ENCODE measurements around the gene PPP1CB.

PPP1CB gene

DNA sequence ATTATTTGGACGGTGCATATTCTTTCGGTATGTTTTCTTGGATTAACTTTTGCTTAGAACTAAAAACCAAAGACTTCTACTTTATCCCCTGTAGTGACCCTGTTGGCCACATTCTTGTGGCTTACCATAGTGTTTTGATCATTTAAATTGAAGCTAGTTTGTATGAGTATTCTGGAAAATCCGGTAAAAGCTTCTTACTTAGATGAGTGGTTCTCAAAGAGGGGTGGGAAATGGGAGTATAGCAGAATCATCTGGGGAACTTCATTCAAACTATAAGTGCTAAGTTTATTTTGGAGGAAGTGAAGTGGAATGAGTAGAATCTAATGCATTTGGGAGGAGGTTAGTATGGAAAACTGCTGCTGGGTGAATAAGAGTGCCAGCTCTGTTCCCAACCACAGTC lies 3.8 kb downstream of the PPP1CB start:
- H3K4me3 ChIP-seq (ENCODE audit: low read length), result no peak overlapping the region
- H3K36me3 ChIP-seq (ENCODE audit: insufficient read depth, low read length), result peaks cover 18% of the 10 kb centered on the region
- 92% methylated on average over 3 of the region's 3 CpGs for WGBS
- H3K27me3 ChIP-seq (ENCODE audit: insufficient read depth, low read length), result no peaks in the 10 kb centered on the region
- H3K9ac ChIP-seq (ENCODE audit: low read depth, low read length), result no peak overlapping the region
- no peak overlapping the region for H3K27ac ChIP-seq (ENCODE audit: low read depth, low read length)
- H3K9me3 ChIP-seq (ENCODE audit: insufficient read depth, low read depth, low read length), result no peaks in the 10 kb centered on the region
- H3K4me1 ChIP-seq (ENCODE audit: insufficient read depth, low read length), result peaks cover 30% of the 10 kb centered on the region

DNA sequence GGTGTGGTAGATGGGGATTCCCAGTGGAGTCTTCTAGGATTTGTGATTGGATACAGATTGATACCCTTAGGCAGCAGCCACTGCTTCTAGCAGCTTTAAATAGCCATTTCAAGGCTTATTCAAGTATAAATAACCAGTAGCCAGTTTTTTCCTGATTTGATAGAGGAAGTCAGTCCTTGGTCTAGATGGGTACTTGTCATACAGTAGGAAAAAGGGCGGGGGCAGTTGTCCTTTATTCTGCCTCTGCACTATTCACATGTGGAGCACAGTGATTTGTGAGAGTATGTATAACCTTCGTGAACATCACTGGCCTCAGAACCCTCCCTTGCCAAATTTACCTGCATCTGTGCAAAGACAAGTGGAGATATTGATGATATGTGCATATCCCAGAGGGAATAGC lies 6.8 kb downstream of the PPP1CB start:
- peaks cover 23% of the 10 kb centered on the region for H3K4me1 ChIP-seq (ENCODE audit: insufficient read depth, low read length)
- H3K4me3 ChIP-seq (ENCODE audit: low read length), result no peak overlapping the region
- no peaks in the 10 kb centered on the region for H3K27me3 ChIP-seq (ENCODE audit: insufficient read depth, low read length)
- no peak overlapping the region for H3K27ac ChIP-seq (ENCODE audit: low read depth, low read length)
- no peak overlapping the region for H3K9ac ChIP-seq (ENCODE audit: low read depth, low read length)
- H3K36me3 ChIP-seq (ENCODE audit: insufficient read depth, low read length), result peaks cover 27% of the 10 kb centered on the region
- 92% methylated on average over 2 of the region's 2 CpGs for WGBS
- no peaks in the 10 kb centered on the region for H3K9me3 ChIP-seq (ENCODE audit: insufficient read depth, low read depth, low read length)

DNA sequence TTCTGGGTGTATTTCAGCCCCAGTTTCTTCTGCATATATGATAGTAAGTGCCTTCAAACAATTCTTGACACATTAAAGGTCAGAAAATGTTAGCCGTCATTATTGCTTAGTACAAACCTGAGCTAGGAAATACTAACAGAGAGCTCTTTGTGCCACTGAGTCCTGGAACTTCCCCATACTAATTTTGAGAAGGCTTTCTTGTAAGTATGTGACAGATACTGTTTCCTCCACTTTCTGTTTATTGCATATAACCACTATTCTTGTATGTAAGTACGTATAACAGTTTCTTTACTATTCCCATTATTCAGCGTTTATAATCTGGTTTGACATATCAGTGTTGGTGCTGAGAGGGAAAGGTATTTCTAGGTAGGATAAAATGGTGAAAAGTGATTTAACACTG lies 9.8 kb downstream of the PPP1CB start:
- Histone ChIP-seq H3K27ac (ENCODE audit: low read depth, low read length) (no peak overlapping the region), H3K4me1 (ENCODE audit: insufficient read depth, low read length) (peaks cover 7% of the 10 kb centered on the region), H3K4me3 (ENCODE audit: low read length) (no peak overlapping the region), H3K27me3 (ENCODE audit: insufficient read depth, low read length) (no peaks in the 10 kb centered on the region), H3K9ac (ENCODE audit: low read depth, low read length) (no peak overlapping the region), H3K36me3 (ENCODE audit: insufficient read depth, low read length) (peaks cover 27% of the 10 kb centered on the region), H3K9me3 (ENCODE audit: insufficient read depth, low read depth, low read length) (no peaks in the 10 kb centered on the region)
- WGBS, result 94% methylated on average over 2 of the region's 3 CpGs

DNA sequence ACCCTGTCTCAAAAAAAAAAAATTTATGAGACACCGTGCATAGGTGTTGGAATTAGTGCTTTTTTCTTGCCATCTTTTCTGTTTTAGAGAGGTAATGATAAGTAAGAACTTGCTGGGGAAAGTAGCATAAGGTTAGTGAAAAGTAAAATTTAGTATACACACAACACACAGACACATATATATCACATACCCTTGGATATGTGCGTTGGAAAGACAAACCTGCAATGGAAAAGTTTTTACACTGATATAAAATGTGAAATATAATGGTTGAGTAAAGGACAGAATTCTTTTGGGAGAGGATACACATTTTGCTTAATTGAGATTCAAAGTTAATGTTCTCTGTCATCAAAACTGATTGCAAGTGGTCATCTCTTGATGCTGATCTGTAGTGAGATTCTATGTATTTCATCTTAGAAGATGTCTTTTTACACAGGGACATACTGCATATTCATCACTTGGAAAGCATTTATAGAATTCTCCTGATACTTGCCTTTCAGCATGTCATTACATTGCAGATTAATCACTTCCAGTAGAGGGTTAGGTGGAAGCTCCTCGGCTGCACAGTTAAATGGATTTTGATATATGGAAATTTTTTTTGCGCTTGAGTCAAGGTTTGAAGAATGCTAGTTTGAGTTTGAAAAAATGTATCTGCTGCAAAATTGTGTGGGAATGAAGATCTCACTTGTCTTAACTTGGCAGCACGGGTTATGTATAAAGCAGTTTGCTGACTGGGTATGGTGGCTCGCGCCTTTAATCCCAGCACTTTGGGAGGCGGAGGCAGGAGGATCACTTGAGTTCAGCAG lies 13.5 kb downstream of the PPP1CB start:
- Histone ChIP-seq H3K4me3 (ENCODE audit: low read length) (no peak overlapping the region), H3K4me1 (ENCODE audit: insufficient read depth, low read length) (no peaks in the 10 kb centered on the region), H3K9ac (ENCODE audit: low read depth, low read length) (no peak overlapping the region), H3K36me3 (ENCODE audit: insufficient read depth, low read length) (peaks cover 12% of the 10 kb centered on the region), H3K27me3 (ENCODE audit: insufficient read depth, low read length) (no peaks in the 10 kb centered on the region), H3K9me3 (ENCODE audit: insufficient read depth, low read depth, low read length) (no peaks in the 10 kb centered on the region), H3K27ac (ENCODE audit: low read depth, low read length) (no peak overlapping the region)
- WGBS, result 96% methylated on average over 8 of the region's 8 CpGs

DNA sequence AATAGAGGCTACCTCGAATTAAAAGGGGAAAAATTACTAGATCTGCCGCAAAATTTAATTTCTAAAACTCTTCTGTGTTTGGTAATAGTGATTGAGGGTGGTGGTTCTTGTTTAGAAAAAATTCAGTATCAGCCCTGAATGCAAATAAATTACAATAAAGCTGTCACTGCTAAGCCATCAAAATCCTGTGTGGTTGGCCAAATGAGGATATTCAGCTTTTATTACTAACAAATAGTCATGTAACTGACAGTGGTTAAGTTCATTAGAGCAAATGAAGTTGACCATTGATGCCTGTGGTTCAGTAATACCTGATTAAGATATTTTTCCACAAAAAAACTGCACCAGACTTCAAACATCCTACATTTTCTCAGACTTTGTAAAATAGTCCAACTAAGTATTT lies 14.4 kb downstream of the PPP1CB start:
- Histone ChIP-seq H3K4me3 (ENCODE audit: low read length) (no peak overlapping the region), H3K9ac (ENCODE audit: low read depth, low read length) (no peak overlapping the region), H3K9me3 (ENCODE audit: insufficient read depth, low read depth, low read length) (no peaks in the 10 kb centered on the region), H3K27ac (ENCODE audit: low read depth, low read length) (no peak overlapping the region), H3K36me3 (ENCODE audit: insufficient read depth, low read length) (peaks cover 6% of the 10 kb centered on the region; the same call in 1 of the 2 replicates), H3K27me3 (ENCODE audit: insufficient read depth, low read length) (no peaks in the 10 kb centered on the region), H3K4me1 (ENCODE audit: insufficient read depth, low read length) (no peaks in the 10 kb centered on the region)
- WGBS, result 98% methylated on average over 2 of the region's 2 CpGs

DNA sequence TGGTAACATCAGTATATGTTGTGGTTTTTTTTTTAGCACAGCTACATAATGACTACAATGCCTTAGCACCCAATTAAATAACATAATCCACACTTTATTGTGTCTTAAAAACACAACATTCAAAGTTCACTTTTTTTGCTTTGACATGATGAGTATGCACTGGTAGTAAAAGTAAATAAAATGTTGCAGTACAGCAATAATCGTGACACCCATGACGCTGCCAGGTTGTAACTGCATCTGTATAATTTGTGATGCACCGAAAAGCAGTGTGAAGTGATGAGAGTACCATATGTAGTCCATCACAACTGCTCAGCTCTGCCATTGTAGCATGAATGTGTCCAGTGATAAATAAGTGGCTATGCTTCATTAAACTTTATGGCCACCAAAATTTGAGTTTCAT lies 15.7 kb downstream of the PPP1CB start:
- no peaks in the 10 kb centered on the region for H3K4me1 ChIP-seq (ENCODE audit: insufficient read depth, low read length)

DNA sequence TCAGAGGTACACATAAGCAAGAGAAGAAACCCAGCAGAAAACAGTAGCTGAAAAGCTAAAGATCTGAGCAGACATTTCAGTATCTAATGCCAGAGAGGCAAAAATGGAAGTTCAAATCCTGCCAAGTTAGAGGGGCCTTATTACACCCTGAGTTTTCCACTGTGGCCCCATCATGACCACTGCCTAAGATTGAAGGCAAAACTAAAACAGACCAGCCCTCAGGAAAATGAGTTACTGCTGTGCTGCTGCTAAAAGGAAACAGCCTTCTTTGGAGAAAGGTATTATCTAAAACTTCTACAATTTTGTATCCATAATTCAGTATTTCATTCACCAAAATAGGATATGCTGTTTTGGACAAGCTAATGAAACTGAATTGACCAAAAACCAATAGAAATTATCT lies 16.8 kb downstream of the PPP1CB start:
- no peaks in the 10 kb centered on the region for H3K9me3 ChIP-seq (ENCODE audit: insufficient read depth, low read depth, low read length)
- no peak overlapping the region for H3K9ac ChIP-seq (ENCODE audit: low read depth, low read length)

More for the DNA sequence above, 15.7 kb downstream of the PPP1CB start:
- no peaks in the 10 kb centered on the region for H3K27me3 ChIP-seq (ENCODE audit: insufficient read depth, low read length)
- 95% methylated on average over 3 of the region's 3 CpGs for whole genome bisulfite sequencing
- no peak overlapping the region for H3K27ac ChIP-seq (ENCODE audit: low read depth, low read length)
- no peak overlapping the region for H3K9ac ChIP-seq (ENCODE audit: low read depth, low read length)
- no peak overlapping the region for H3K4me3 ChIP-seq (ENCODE audit: low read length)
- no peaks in the 10 kb centered on the region for H3K9me3 ChIP-seq (ENCODE audit: insufficient read depth, low read depth, low read length)
- no peaks in the 10 kb centered on the region for H3K36me3 ChIP-seq (ENCODE audit: insufficient read depth, low read length)

DNA sequence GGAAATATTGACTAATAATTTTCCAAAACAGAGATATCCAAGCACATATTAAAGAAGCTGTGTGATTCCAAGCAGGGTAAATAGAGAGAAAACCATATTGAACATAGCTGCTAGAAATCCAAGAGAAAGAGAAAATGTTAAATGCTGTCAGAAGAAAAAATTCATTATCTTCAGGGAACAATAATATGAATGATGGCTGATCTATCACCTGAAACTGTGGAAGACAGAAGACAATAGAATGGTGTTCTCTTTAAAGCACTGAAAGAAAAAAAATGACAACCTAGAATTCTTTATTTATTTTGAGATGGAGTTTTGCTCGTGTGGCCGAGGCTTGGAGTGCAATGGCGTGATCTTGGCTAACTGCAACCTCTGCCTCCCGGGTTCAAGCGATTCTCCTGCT lies 17.3 kb downstream of the PPP1CB start:
- 93% methylated on average over 5 of the region's 5 CpGs for WGBS
- Histone ChIP-seq H3K4me1 (ENCODE audit: insufficient read depth, low read length) (no peaks in the 10 kb centered on the region), H3K9me3 (ENCODE audit: insufficient read depth, low read depth, low read length) (no peaks in the 10 kb centered on the region), H3K4me3 (ENCODE audit: low read length) (no peak overlapping the region), H3K27ac (ENCODE audit: low read depth, low read length) (no peak overlapping the region), H3K9ac (ENCODE audit: low read depth, low read length) (no peak overlapping the region), H3K36me3 (ENCODE audit: insufficient read depth, low read length) (no peaks in the 10 kb centered on the region), H3K27me3 (ENCODE audit: insufficient read depth, low read length) (no peaks in the 10 kb centered on the region)

More for the DNA sequence above, 16.8 kb downstream of the PPP1CB start:
- Histone ChIP-seq H3K4me3 (ENCODE audit: low read length) (no peak overlapping the region), H3K4me1 (ENCODE audit: insufficient read depth, low read length) (no peaks in the 10 kb centered on the region), H3K36me3 (ENCODE audit: insufficient read depth, low read length) (no peaks in the 10 kb centered on the region), H3K27me3 (ENCODE audit: insufficient read depth, low read length) (no peaks in the 10 kb centered on the region), H3K27ac (ENCODE audit: low read depth, low read length) (no peak overlapping the region)

DNA sequence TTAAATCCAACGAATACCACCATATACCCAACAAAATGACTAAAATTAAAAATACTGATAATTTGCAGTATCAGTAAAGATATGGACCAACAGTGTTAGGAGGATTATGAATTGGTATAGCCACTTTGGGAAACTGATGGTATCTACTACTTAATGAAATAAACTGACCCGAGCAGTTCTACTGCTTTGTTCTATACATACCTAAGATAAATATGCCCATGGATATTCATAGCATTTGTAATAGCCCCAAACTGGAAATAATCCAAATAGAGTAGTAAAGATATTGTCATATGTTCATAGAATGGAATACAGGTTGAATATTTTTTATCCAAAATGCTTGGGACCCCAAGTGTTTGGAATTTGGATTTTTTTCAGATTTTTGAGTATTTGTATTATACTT lies 20.7 kb downstream of the PPP1CB start:
- Histone ChIP-seq H3K9ac (ENCODE audit: low read depth, low read length) (no peak overlapping the region), H3K27me3 (ENCODE audit: insufficient read depth, low read length) (no peaks in the 10 kb centered on the region), H3K9me3 (ENCODE audit: insufficient read depth, low read depth, low read length) (no peaks in the 10 kb centered on the region), H3K4me3 (ENCODE audit: low read length) (no peak overlapping the region), H3K36me3 (ENCODE audit: insufficient read depth, low read length) (peaks cover 10% of the 10 kb centered on the region), H3K27ac (ENCODE audit: low read depth, low read length) (no peak overlapping the region), H3K4me1 (ENCODE audit: insufficient read depth, low read length) (no peaks in the 10 kb centered on the region)
- no CpG with 5 or more reads among the region's 2 CpGs for WGBS

DNA sequence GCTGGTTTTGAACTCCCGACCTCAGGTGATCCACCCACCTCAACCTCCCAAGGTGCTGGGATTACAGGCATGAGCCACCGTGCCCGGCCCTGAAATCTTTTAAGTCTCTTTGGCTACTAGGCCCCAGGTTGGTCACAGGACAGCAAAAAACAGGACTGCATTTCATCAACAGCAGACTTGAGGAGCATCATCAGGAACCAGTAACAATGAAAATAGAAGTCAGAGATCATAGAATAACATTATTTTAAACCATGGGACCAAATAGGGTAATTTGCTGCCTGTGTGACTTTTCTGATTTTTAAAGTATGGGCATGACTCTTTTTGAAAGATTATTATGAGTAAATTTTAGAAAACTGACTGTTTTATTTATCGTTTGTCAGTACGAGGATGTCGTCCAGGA lies 24.8 kb downstream of the PPP1CB start:
- WGBS, result 95% methylated on average over 6 of the region's 6 CpGs

DNA sequence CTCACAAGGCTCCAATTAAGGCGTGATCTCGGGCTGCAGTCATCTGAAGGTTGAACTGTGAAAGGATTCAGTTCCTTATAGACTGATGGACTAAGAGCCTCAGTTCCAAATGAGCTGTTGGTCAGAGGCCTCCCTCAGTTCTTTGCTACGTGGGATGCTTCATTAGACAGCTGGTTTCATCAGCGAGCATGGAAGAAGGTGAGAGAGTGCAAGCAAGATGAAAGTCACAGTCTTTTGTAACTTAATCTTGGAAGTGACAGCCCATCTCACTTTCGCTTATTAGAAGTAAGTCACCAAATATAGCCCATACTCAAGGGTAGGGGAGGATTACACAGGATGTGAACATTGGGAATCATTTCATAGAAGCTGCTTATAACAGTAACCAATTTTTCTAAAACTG lies 26.8 kb downstream of the PPP1CB start:
- peaks cover 70% of the 10 kb centered on the region for H3K36me3 ChIP-seq (ENCODE audit: insufficient read depth, low read length)
- no peaks in the 10 kb centered on the region for H3K9me3 ChIP-seq (ENCODE audit: insufficient read depth, low read depth, low read length)
- no peaks in the 10 kb centered on the region for H3K27me3 ChIP-seq (ENCODE audit: insufficient read depth, low read length)
- no peaks in the 10 kb centered on the region for H3K4me1 ChIP-seq (ENCODE audit: insufficient read depth, low read length)
- no peak overlapping the region for H3K4me3 ChIP-seq (ENCODE audit: low read length)
- WGBS, result 95% methylated on average over 4 of the region's 5 CpGs
- no peak overlapping the region for H3K27ac ChIP-seq (ENCODE audit: low read depth, low read length)
- no peak overlapping the region for H3K9ac ChIP-seq (ENCODE audit: low read depth, low read length)

More for the DNA sequence above, 24.8 kb downstream of the PPP1CB start:
- no peak overlapping the region for H3K27ac ChIP-seq (ENCODE audit: low read depth, low read length)
- H3K36me3 ChIP-seq (ENCODE audit: insufficient read depth, low read length), result peaks cover 51% of the 10 kb centered on the region
- no peaks in the 10 kb centered on the region for H3K4me1 ChIP-seq (ENCODE audit: insufficient read depth, low read length)
- no peak overlapping the region for H3K9ac ChIP-seq (ENCODE audit: low read depth, low read length)
- H3K9me3 ChIP-seq (ENCODE audit: insufficient read depth, low read depth, low read length), result no peaks in the 10 kb centered on the region
- no peaks in the 10 kb centered on the region for H3K27me3 ChIP-seq (ENCODE audit: insufficient read depth, low read length)
- H3K4me3 ChIP-seq (ENCODE audit: low read length), result no peak overlapping the region

DNA sequence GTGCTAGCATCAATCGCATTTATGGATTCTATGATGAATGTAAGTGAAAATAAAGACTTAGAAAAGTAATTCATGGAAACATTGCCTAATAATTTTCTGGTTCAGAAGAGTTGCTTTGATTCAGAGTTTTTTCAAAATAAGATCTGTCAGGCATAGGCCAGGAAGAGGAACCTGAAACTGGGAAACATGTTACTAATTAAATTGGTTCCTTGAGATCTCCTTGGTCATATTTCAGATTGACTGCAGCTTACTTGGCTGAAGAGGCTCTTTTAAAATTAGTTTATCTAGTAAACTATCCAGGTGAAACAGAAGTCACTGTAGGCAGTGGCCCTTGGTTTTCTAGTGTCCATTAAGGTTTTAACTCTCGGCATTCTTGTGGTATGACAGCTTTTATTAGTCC lies 27.4 kb downstream of the PPP1CB start:
- Histone ChIP-seq H3K4me3 (ENCODE audit: low read length) (no peak overlapping the region), H3K36me3 (ENCODE audit: insufficient read depth, low read length) (peaks cover 76% of the 10 kb centered on the region), H3K9me3 (ENCODE audit: insufficient read depth, low read depth, low read length) (no peaks in the 10 kb centered on the region), H3K9ac (ENCODE audit: low read depth, low read length) (no peak overlapping the region), H3K27ac (ENCODE audit: low read depth, low read length) (no peak overlapping the region), H3K4me1 (ENCODE audit: insufficient read depth, low read length) (no peaks in the 10 kb centered on the region), H3K27me3 (ENCODE audit: insufficient read depth, low read length) (no peaks in the 10 kb centered on the region)
- 95% methylated on average over 2 of the region's 2 CpGs for WGBS

All from HUES64 (cell line).